Thoracic aorta (tissue), 2 donors: Measurements from ENCODE around the gene LSM6. TPM values are rescaled to one million over a fixed set of nuclear protein-coding genes. Genes with fewer than 3 reads are reported as not detected.

Source experiments
- ATAC-seq: fragments of 150-250 bp; one replicate; pipeline ENCODE4 v1.8.0; 2017; ENCODE audit warnings: low read depth; ENCODE audit not compliant: insufficient number of reproducible peaks, low FRiP score
- DNase-seq: peaks from one replicate; pipeline ENCODE4 v3.0.0-alpha.2; 2020; ENCODE audit warnings: low spot score
- H3K27ac ChIP-seq, 2 donors: fragments of 200-600 bp; sonication (generic); 1 replicate in 1 of 2; 2 replicates in 1 of 2; pipeline ENCODE4 v1.5.1; 2016; ENCODE audit warnings: mild to moderate bottlenecking in 2 of 2, moderate library complexity in 2 of 2
- H3K27me3 ChIP-seq: fragments of 200-600 bp; sonication (generic); replicated peaks from 2 replicates; pipeline ENCODE4 v1.6.0; 2016; ENCODE audit warnings: mild to moderate bottlenecking; ENCODE audit not compliant: insufficient read depth
- H3K36me3 ChIP-seq: fragments of 200-600 bp; sonication (generic); one replicate; pipeline ENCODE4 v1.5.1; 2016
- H3K4me1 ChIP-seq, 2 donors: fragments of 200-600 bp; sonication (generic); 1 replicate in 1 of 2; 2 replicates in 1 of 2; pipeline versions ENCODE4 v1.5.1 to v1.6.0; 2016; ENCODE audit warnings: low read depth in 2 of 2, mild to moderate bottlenecking in 1 of 2; ENCODE audit not compliant: control insufficient read depth in 1 of 2
- H3K4me3 ChIP-seq: fragments of 200-600 bp; sonication (generic); 2 replicates; pipeline ENCODE4 v1.5.1; 2016; ENCODE audit warnings: mild to moderate bottlenecking
- H3K9me3 ChIP-seq: fragments of 200-600 bp; sonication (generic); 2 replicates; pipeline ENCODE4 v1.5.1; 2016
- CTCF ChIP-seq: fragments of 200-600 bp; sonication (generic); IDR thresholded peaks from one replicate; pipeline ENCODE4 v1.5.1; 2019; ENCODE audit warnings: antibody characterized with exemption
- total RNA-seq, 2 donors: library from RNA; depleted of rRNA; stranded (reverse); fragments of >200 nt; gene quantifications; one replicate each; pipeline versions ENCODE4 v1.1.0 to v1.2.3, GENCODE V29; 2016

Gene LSM6
- total RNA-seq, 2 donors from 2014 or later, result 20.6 to 54.4 TPM

DNA sequence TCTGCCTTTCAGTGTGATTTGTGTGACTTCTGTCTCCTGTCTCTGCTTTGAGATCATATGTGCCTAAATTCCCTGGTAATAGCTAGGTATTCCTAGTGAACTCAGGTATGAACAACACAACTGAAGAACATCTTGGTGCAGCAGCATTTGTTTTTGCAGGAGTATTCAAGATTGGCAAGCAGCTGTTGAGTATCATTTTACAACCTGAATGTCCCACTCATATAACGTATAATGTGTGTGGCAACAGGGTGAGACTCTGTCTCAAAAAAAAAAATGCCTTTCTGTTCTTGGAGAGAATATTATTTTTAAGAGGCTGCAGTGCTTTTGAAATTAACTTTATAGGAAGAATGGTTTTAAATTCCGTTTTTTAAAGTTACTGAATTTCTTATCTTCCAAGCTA lies 7.7 kb downstream of the LSM6 start:
- no peak for TF ChIP-seq CTCF
- peaks cover 14% of the 10 kb centered on the region for H3K36me3 ChIP-seq
- DNase-seq (no peak), ATAC-seq (no peak)
- H3K27ac ChIP-seq, result no peak overlapping the region
- H3K27me3 ChIP-seq, result no peaks in the 10 kb centered on the region
- H3K9me3 ChIP-seq, result no peaks in the 10 kb centered on the region
- H3K4me1 ChIP-seq, result peaks cover 0 to 14% of the 10 kb centered on the region in 2 donors
- no peak overlapping the region for H3K4me3 ChIP-seq

DNA sequence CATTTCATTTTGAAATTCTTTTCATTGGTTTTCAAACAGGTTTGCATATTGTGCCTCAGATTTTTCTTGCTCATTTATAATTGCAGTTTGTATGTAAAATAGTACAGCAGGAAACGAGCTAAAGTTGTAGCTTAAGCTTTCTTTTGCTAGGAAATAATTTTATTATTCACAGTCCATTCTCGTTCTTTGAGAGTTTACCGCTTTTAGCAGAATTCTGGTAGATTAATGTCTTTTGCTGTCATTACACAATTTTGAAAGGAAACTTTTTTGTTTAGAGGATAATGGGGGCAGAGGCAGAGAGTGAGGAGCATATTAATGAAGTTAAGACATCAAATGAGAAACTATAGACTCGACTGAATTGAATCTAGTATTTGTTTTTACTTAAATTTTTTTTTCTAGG lies 10.5 kb downstream of the LSM6 start:
- H3K4me3 ChIP-seq, result no peak overlapping the region
- TF ChIP-seq CTCF, result no peak
- H3K4me1 ChIP-seq, result no peaks in the 10 kb centered on the region
- DNase-seq (no peak), ATAC-seq (no peak)
- no peaks in the 10 kb centered on the region for H3K9me3 ChIP-seq
- H3K27me3 ChIP-seq, result no peaks in the 10 kb centered on the region
- H3K36me3 ChIP-seq, result peaks cover 30% of the 10 kb centered on the region
- no peak overlapping the region for H3K27ac ChIP-seq

- Histone ChIP-seq H3K36me3 (peaks cover 30% of the 10 kb centered on the region), H3K27me3 (no peaks in the 10 kb centered on the region), H3K4me3 (no peak overlapping the region), H3K9me3 (no peaks in the 10 kb centered on the region), H3K27ac (no peak overlapping the region), H3K4me1 (no peaks in the 10 kb centered on the region)
- TF ChIP-seq CTCF, result no peak
- no peak for ATAC-seq
- DNase-seq, result no peak
Observed at GRCh38 chr4:146186596-146186995, 11.1 kb downstream of the LSM6 start.

GRCh38 chr4:146190456-146190855 lies 14.9 kb downstream of the LSM6 start:
- no peaks in the 10 kb centered on the region for H3K27me3 ChIP-seq
- TF ChIP-seq CTCF, result no peak
- DNase-seq, result no peak
- no peak overlapping the region for H3K4me3 ChIP-seq
- no peak for ATAC-seq
- peaks cover 28% of the 10 kb centered on the region for H3K36me3 ChIP-seq
- H3K9me3 ChIP-seq, result no peaks in the 10 kb centered on the region
- H3K4me1 ChIP-seq, result no peaks in the 10 kb centered on the region
- H3K27ac ChIP-seq, result no peak overlapping the region

DNA sequence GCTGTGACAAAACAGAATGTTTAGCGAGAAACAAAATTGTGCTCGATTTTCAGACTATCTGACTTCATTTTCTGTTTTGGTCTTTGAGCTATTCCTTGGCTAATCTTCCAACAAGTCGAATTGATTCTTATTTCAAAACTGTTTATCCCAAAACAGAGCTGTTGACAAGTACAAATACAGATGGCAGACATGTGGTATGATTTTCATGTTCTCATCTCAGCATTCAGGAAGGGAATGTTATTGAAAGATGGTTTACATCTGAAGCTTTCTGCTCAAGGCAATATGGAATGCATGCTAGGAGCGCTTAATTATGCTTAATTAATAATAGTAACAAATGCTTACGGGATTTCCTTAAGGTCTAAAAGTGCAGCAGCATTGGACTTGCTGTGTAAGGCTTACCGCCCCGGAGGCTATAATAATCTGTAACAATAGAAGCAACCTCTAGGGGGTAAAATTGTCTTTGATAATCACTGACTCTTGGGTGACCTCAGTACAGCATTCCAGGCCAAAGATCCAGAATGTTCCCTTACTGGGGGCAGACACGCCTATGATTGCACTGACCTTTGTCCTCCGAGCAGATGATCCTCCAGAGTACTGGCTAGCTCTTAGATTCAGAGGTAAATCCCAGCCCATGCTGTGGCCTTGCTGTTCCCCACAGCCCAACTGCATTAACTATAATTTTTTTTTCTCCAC lies 16.4 kb downstream of the LSM6 start:
- no peak for ATAC-seq
- Histone ChIP-seq H3K4me3 (no peak overlapping the region), H3K27ac (no peak overlapping the region), H3K4me1 (no peaks in the 10 kb centered on the region), H3K36me3 (peaks cover 23% of the 10 kb centered on the region), H3K27me3 (no peaks in the 10 kb centered on the region), H3K9me3 (no peaks in the 10 kb centered on the region)
- no peak for DNase-seq
- no peak for TF ChIP-seq CTCF
